Epithelial cell of esophagus (primary cell): Measurements from ENCODE around the gene CTRB2.
A peak's percentile ranks its signal among the peaks of the same experiment; 100 is the strongest.

Experiments used
- DNase-seq: peaks from one replicate; pipeline ENCODE4 v3.0.0; 2010; ENCODE audit warnings: low read depth
- H3K4me3 ChIP-seq: 2 replicates; pipeline ENCODE4 v1.5.1; 2011; ENCODE audit warnings: mild to moderate bottlenecking, low read length, control low read depth
- CTCF ChIP-seq: IDR thresholded peaks from 2 replicates; pipeline ENCODE4 v1.5.1; 2011; ENCODE audit warnings: low read depth, mild to moderate bottlenecking, low read length, control low read depth, inconsistent platforms; ENCODE audit not compliant: insufficient read depth; ENCODE audit errors: missing control alignments

The CTRB2 gene

GRCh38 chr16:75193265-75193650 is 13.7 kb downstream of the CTRB2 start:
- H3K4me3 ChIP-seq: no peak overlapping the region
- DNase-seq: no peak
- TF ChIP-seq CTCF: no peak

- H3K4me3 ChIP-seq: no peak overlapping the region
- peak; percentile 54 for DNase-seq
- no peak for TF ChIP-seq CTCF
Observed at GRCh38 chr16:75192606-75193264, 14.2 kb downstream of the CTRB2 start.

DNA sequence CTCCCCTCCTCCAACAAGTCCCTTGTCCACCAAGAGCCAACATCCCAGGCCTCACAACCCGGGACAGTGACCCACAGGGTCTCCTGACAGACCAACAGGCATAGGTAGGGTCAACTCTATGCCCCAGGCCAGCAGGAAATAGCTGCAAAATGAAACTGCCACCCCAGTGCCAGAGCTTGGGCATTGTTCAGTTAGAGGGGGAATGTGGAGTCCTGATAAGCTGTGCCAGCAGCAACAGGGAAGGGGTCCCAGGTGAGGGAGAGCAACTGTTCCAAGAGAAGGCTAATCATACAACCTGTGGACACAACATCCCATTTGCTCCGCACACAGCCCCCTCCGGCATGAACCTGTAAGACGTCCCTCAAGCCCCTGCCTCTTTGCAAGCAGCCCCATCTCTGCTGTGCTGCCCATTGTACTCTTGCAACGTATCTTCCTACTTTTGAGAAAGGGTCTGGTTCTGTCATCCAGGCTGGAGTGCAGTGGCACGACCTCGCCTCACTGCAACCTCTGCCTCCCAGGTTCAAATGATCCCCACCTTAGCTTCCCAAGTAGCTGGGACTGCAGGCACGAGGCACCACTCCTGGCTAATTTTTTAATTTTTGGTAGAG is 17.2 kb downstream of the CTRB2 start:
- H3K4me3 ChIP-seq: no peak overlapping the region
- DNase-seq: no peak
- TF ChIP-seq CTCF: no peak

- no peak for TF ChIP-seq CTCF
- H3K4me3 ChIP-seq: no peak overlapping the region
- peak; percentile 56 for DNase-seq
Observed at GRCh38 chr16:75188832-75189477, 18.0 kb downstream of the CTRB2 start.

DNA sequence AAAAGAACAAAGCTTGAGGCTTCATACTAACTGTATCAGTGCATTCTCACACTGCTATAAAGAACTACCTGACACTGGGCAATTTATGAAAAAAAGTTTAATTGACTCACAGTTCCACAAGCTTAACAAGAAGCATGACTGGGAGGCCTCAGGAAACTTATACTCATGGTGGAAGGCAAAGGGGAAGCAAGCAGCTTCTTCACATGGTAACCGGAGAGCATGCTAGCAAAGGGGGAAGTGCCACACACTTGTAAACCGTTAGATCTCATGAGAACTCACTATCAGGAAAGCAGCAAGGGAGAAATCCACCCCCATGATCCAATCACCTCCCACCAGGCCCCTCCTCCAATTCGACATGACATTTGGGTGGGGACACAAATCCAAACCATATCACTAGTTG is 25.3 kb downstream of the CTRB2 start:
- no peak for TF ChIP-seq CTCF
- no peak for DNase-seq
- H3K4me3 ChIP-seq: no peak overlapping the region

GRCh38 chr16:75179208-75179607 is 27.8 kb downstream of the CTRB2 start:
- TF ChIP-seq CTCF: no peak
- DNase-seq: no peak
- no peak overlapping the region for H3K4me3 ChIP-seq
